HG03521 (cell line): ENCODE data around the gene APBA1.
A peak's percentile ranks its signal among the peaks of the same experiment; 100 is the strongest.

Source experiments
- ATAC-seq: cut with Tn5 transposase; IDR thresholded peaks from one replicate; pipeline ENCODE4 v1.9.1; 2021; ENCODE audit warnings: mild to moderate bottlenecking, moderate library complexity; ENCODE audit not compliant: unreplicated experiment

APBA1 gene

GRCh38 chr9:69580582-69581214, 91.5 kb downstream of the APBA1 start:
- no peak for ATAC-seq

GRCh38 chr9:69579760-69580581, 92.2 kb downstream of the APBA1 start:
- ATAC-seq: no peak

- ATAC-seq: no peak
These were observed 93.0 kb downstream of the APBA1 start for GRCh38 chr9:69579032-69579758.

- ATAC-seq: no peak
These were observed 94.1 kb downstream of the APBA1 start for GRCh38 chr9:69578026-69578425.

GRCh38 chr9:69577123-69577522, 95.0 kb downstream of the APBA1 start:
- no peak for ATAC-seq

GRCh38 chr9:69574057-69574456, 98.1 kb downstream of the APBA1 start:
- no peak for ATAC-seq

GRCh38 chr9:69573651-69574050, 98.5 kb downstream of the APBA1 start:
- ATAC-seq: no peak

- no peak for ATAC-seq
These were observed 99.6 kb downstream of the APBA1 start for GRCh38 chr9:69572611-69573010.

GRCh38 chr9:69571032-69571431, 101.1 kb downstream of the APBA1 start:
- ATAC-seq: no peak

- no peak for ATAC-seq
These were observed 102.3 kb downstream of the APBA1 start for GRCh38 chr9:69569738-69570451.

- no peak for ATAC-seq
These were observed 107.6 kb downstream of the APBA1 start for GRCh38 chr9:69564557-69564956.

- ATAC-seq: no peak
These were observed 113.0 kb downstream of the APBA1 start for GRCh38 chr9:69559126-69559525.

- ATAC-seq: no peak
These were observed 115.5 kb downstream of the APBA1 start for GRCh38 chr9:69556707-69557106.

- ATAC-seq: no peak
These were observed 116.4 kb downstream of the APBA1 start for GRCh38 chr9:69555802-69556201.

GRCh38 chr9:69554945-69555344, 117.2 kb downstream of the APBA1 start:
- ATAC-seq: no peak

- ATAC-seq: peak; percentile 51
These were observed 122.6 kb downstream of the APBA1 start for GRCh38 chr9:69549310-69550202.

GRCh38 chr9:69548681-69549080, 123.5 kb downstream of the APBA1 start:
- no peak for ATAC-seq

- no peak for ATAC-seq
These were observed 125.9 kb downstream of the APBA1 start for GRCh38 chr9:69546265-69546664.

- no peak for ATAC-seq
These were observed 129.0 kb downstream of the APBA1 start for GRCh38 chr9:69542942-69543704.
